Right lobe of liver (tissue), 4 donors: Measurements from ENCODE around the gene ZDHHC13.

Source experiments
- POLR2A ChIP-seq: fragments of 450-650 bp; IDR thresholded peaks from one replicate; pipeline ENCODE4 v1.6.1; 2017; ENCODE audit warnings: antibody characterized with exemption, mild to moderate bottlenecking
- TF ChIP-seq, protein P1 (sequence below), 4 donors: fragments of 200-600 bp in 3 of 4; fragments of 450-650 bp in 1 of 4; IDR thresholded peaks; one replicate each; pipeline versions ENCODE4 v1.5.1 to v1.8.0; 2016 to 2022; ENCODE audit warnings: antibody characterized with exemption in 4 of 4, mild to moderate bottlenecking in 2 of 4
- donor health status: DM: no; HTN: no; CAD: no.
- donor health status: DM: no; HTN: no; CAD: no.
- donor health status: DM: no; HTN: yes; CAD: no.

DNA sequence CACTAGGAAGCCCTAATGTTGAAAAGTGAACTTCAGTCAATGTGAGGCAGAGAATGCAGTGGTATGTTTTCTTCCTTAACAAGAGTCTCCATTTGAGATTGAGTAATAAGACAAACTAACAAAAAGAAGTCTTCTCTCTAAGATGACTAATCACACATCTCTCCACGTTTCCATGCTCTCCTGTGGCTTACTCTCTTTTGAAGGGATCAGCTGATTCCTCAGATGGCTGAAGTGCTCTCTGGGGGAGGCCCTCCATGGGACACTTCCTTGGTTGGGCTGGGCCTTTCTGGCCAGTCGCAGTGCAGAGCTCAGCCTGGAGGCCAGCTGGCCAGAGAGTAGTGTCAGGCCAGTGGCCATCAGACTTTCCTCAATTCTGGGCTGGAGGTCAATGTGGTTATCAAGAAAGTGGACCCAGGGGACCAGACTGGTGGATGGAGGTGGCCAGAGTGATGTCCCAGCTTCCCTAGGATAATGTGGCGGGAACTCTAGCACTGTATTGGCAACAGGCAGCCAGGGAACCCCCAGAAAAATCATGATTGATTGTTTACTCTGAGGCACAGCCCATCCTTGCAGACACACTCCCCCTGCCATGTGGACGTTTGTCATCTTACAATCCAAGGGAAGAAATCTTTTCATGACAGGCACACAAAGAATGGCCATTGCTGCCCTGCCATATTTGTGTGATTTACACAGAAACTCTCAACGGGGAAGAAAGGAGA is 70.3 kb downstream of the ZDHHC13 start:
- TF ChIP-seq, protein P1, sequence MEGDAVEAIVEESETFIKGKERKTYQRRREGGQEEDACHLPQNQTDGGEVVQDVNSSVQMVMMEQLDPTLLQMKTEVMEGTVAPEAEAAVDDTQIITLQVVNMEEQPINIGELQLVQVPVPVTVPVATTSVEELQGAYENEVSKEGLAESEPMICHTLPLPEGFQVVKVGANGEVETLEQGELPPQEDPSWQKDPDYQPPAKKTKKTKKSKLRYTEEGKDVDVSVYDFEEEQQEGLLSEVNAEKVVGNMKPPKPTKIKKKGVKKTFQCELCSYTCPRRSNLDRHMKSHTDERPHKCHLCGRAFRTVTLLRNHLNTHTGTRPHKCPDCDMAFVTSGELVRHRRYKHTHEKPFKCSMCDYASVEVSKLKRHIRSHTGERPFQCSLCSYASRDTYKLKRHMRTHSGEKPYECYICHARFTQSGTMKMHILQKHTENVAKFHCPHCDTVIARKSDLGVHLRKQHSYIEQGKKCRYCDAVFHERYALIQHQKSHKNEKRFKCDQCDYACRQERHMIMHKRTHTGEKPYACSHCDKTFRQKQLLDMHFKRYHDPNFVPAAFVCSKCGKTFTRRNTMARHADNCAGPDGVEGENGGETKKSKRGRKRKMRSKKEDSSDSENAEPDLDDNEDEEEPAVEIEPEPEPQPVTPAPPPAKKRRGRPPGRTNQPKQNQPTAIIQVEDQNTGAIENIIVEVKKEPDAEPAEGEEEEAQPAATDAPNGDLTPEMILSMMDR (IDR thresholded peaks at IDR 0.05), result no peak
- TF ChIP-seq POLR2A, result no peak
